Gastroesophageal sphincter (tissue), 3 donors: ENCODE measurements around the gene MRPL9.

Experiments
- CTCF ChIP-seq, 4 experiments: fragments of 200-600 bp in 2 of 4; fragments of 450-650 bp in 2 of 4; sonication (generic) in 1 of 4; IDR thresholded peaks; one replicate each; pipeline ENCODE4 v1.5.1; 2017 to 2019; ENCODE audit warnings: antibody characterized with exemption in 4 of 4, mild to moderate bottlenecking in 2 of 4, moderate library complexity in 2 of 4
- EP300 ChIP-seq: sonication (generic); formaldehyde crosslinking; IDR thresholded peaks from one replicate; pipeline ENCODE4 v1.6.1; 2017; ENCODE audit warnings: antibody characterized with exemption, mild to moderate bottlenecking
- POLR2A ChIP-seq, 2 donors: fragments of 450-650 bp; IDR thresholded peaks; one replicate each; pipeline ENCODE4 v1.6.1; 2017; ENCODE audit warnings: antibody characterized with exemption in 2 of 2, mild to moderate bottlenecking in 2 of 2, moderate library complexity in 1 of 2

- TF ChIP-seq POLR2A (IDR thresholded peaks at IDR 0.05) (no peak), CTCF (IDR thresholded peaks at IDR 0.05) (no peak), EP300 (no peak)
Observed at GRCh38 chr1:151798571-151798970, 35.3 kb upstream of the MRPL9 start.
